ENCODE measurements around the gene SEMA4C. TPM values are rescaled to one million over a fixed set of nuclear protein-coding genes. Genes with fewer than 3 reads are reported as not detected.

SEMA4C gene
- total and polyA plus RNA-seq, 7 donors, result 4.1 to 10.8 (median 9.5) TPM

DNA sequence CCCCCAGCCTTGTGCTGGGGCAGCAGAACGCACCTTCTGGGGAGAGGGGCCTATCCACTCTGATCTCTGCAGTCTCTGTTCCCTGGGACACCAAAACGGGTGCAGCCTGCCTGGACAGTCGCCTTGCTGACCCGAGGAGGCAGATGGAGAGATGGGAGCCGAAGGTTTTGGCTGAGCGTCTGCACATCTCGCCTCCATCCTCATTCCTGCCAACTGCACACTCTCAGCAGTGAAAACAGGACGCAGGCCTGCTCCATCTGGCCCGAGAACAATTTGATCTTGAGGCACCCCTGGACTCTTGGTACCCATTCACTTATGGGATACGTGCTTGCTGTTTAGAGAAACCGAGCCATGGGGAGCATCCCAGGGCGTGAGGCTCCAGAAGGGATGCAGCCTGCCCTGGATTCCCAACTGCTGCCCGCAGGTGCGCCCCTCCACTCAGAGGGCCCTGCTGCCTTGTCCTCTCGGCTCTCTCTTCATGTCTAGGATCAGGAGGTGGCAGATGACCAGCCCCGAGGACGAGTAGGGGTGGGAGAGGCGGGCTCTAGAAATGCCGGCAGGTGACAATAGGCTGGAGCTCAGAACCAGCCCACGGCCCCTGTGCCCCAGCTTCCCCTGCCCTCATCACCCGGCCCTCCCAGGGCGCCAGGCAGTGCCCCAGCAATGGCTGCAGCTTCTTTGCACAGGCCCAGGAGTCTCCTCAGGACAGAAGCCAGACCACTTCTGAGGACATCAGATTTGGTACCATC lies 9.1 kb upstream of the SEMA4C start:
- intact Hi-C loops (cut with DNase I), result loop anchor here in 1 of 2 donors (5.0 kb wide), 1 partner anchor 33 kb away; no protein-coding TSS in a partner anchor
- H3K4me1 ChIP-seq, result peaks cover 8% of the 10 kb centered on the region
- no peak for TF ChIP-seq CTCF (IDR thresholded peaks at IDR 0.05)

GRCh38 chr2:96878171-96878570 lies 8.3 kb upstream of the SEMA4C start:
- H3K27ac ChIP-seq, result no peak overlapping the region
- DNase-seq, result no peak
- 64 to 92% (median 77%) methylated on average over 5 to 7 of the region's 7 CpGs for WGBS, 3 donors
- no peaks in the 10 kb centered on the region for H3K9me3 ChIP-seq
- intact Hi-C loops (cut with DNase I), result loop anchor here in 1 of 2 donors (5.0 kb wide), 1 partner anchor 34 kb away; no protein-coding TSS in a partner anchor
- H3K36me3 ChIP-seq (ENCODE audit: insufficient read depth in 1 of 2, low read depth in 1 of 2), result no peaks in the 10 kb centered on the region
- H3K4me3 ChIP-seq, result no peak overlapping the region
- ATAC-seq, result no peak
- no peaks in the 10 kb centered on the region for H3K27me3 ChIP-seq (ENCODE audit: insufficient read depth in 3 of 3, low read length in 2 of 3)
- TF ChIP-seq CTCF (IDR thresholded peaks at IDR 0.05), result no peak
- peaks cover 15% of the 10 kb centered on the region for H3K4me1 ChIP-seq

More for the DNA sequence above, 9.1 kb upstream of the SEMA4C start:
- Histone ChIP-seq H3K27me3 (ENCODE audit: insufficient read depth in 3 of 3, low read length in 2 of 3) (no peaks in the 10 kb centered on the region), H3K9me3 (no peaks in the 10 kb centered on the region), H3K4me3 (no peak overlapping the region), H3K36me3 (ENCODE audit: insufficient read depth in 1 of 2, low read depth in 1 of 2) (no peaks in the 10 kb centered on the region), H3K27ac (no peak overlapping the region)
- DNase-seq, result no peak
- 83 to 88% (median 85%) methylated on average over 22 of the region's 22 CpGs for WGBS, 3 donors
- no peak for ATAC-seq

- Histone ChIP-seq H3K4me1 (peaks cover 15% of the 10 kb centered on the region), H3K9me3 (no peaks in the 10 kb centered on the region), H3K4me3 (no peak overlapping the region), H3K27ac (no peak overlapping the region), H3K36me3 (ENCODE audit: insufficient read depth in 1 of 2, low read depth in 1 of 2) (no peaks in the 10 kb centered on the region), H3K27me3 (ENCODE audit: insufficient read depth in 3 of 3, low read length in 2 of 3) (no peaks in the 10 kb centered on the region)
- 68 to 81% (median 70%) methylated on average over 15 of the region's 15 CpGs for WGBS, 3 donors
- no peak for ATAC-seq
- DNase-seq, result no peak
- TF ChIP-seq CTCF (IDR thresholded peaks at IDR 0.05), result no peak
- intact Hi-C loops (cut with DNase I), result loop anchor here in 1 of 2 donors (5.0 kb wide), 1 partner anchor 35 kb away; no protein-coding TSS in a partner anchor
Measured at GRCh38 chr2:96877631-96878092, 7.8 kb upstream of the SEMA4C start.

GRCh38 chr2:96877042-96877451 lies 7.2 kb upstream of the SEMA4C start:
- intact Hi-C loops (cut with DNase I), result loop anchor here in 1 of 2 donors (5.0 kb wide), 1 partner anchor 35 kb away; no protein-coding TSS in a partner anchor
- ATAC-seq (no peak), DNase-seq (no peak)
- Histone ChIP-seq H3K9me3 (no peaks in the 10 kb centered on the region), H3K4me3 (no peak overlapping the region), H3K27ac (no peak overlapping the region), H3K27me3 (ENCODE audit: insufficient read depth in 3 of 3, low read length in 2 of 3) (no peaks in the 10 kb centered on the region), H3K36me3 (ENCODE audit: insufficient read depth in 1 of 2, low read depth in 1 of 2) (no peaks in the 10 kb centered on the region), H3K4me1 (peaks cover 15% of the 10 kb centered on the region)
- 73 to 80% (median 74%) methylated on average over 6 of the region's 6 CpGs for WGBS, 3 donors
- no peak for TF ChIP-seq CTCF (IDR thresholded peaks at IDR 0.05)

Measured in psoas muscle (tissue), 8 donors.